HG02642 (cell line): ENCODE results near the gene WDR3.
"Not testable (repeated sequence)": the region's sequence is repeated elsewhere in the genome, so short reads cannot be mapped to it uniquely, and the experiment has no call there.

Source experiments
- ATAC-seq: cut with Tn5 transposase; IDR thresholded peaks from one replicate; pipeline ENCODE4 v1.9.1; 2021; ENCODE audit warnings: mild to moderate bottlenecking; ENCODE audit not compliant: unreplicated experiment, poor library complexity

WDR3 gene

GRCh38 chr1:117929343-117930172 lies at the start of gene WDR3, which contains the start of gene GDAP2:
TSS of gene WDR3 (plus strand) at chr1:117929739. CDS start at chr1:117933320, 3,581 bp downstream.
TSS of gene GDAP2 (minus strand) at chr1:117929621. CDS start at chr1:117920357, 9,264 bp downstream.
- ATAC-seq, result peak; percentile 96

GRCh38 chr1:117883616-117884015 lies 45.9 kb upstream of the WDR3 start:
- no peak for ATAC-seq

GRCh38 chr1:117886101-117886795 lies 43.3 kb upstream of the WDR3 start:
- no peak for ATAC-seq

- ATAC-seq, result no peak
Observed at GRCh38 chr1:117890452-117890851, 39.1 kb upstream of the WDR3 start.

GRCh38 chr1:117892512-117892911 lies 37.0 kb upstream of the WDR3 start:
- ATAC-seq, result no peak

- no peak for ATAC-seq
Observed at GRCh38 chr1:117894078-117894477, 35.5 kb upstream of the WDR3 start.

- ATAC-seq, result peak; percentile 88
Observed at GRCh38 chr1:117895482-117896114, 33.9 kb upstream of the WDR3 start.

- ATAC-seq, result no peak
Observed at GRCh38 chr1:117897551-117897950, 32.0 kb upstream of the WDR3 start.

- no peak for ATAC-seq
Observed at GRCh38 chr1:117899801-117900200, 29.7 kb upstream of the WDR3 start.

GRCh38 chr1:117902944-117903343 lies 26.6 kb upstream of the WDR3 start:
- ATAC-seq, result no peak

- no peak for ATAC-seq
Observed at GRCh38 chr1:117904485-117904884, 25.1 kb upstream of the WDR3 start.

- no peak for ATAC-seq
Observed at GRCh38 chr1:117905019-117905418, 24.5 kb upstream of the WDR3 start.

GRCh38 chr1:117911051-117911450 lies 18.5 kb upstream of the WDR3 start:
- no peak for ATAC-seq

GRCh38 chr1:117919376-117919775 lies 10.2 kb upstream of the WDR3 start:
- no peak for ATAC-seq

GRCh38 chr1:117921991-117922390 lies 7.5 kb upstream of the WDR3 start:
- no peak for ATAC-seq

GRCh38 chr1:117922717-117923116 lies 6.8 kb upstream of the WDR3 start:
- ATAC-seq, result not testable (repeated sequence)

- no peak for ATAC-seq
Observed at GRCh38 chr1:117925981-117926380, 3.6 kb upstream of the WDR3 start.

GRCh38 chr1:117928881-117929342 lies 627 bp upstream of the WDR3 start:
- ATAC-seq, result peak; percentile 43

GRCh38 chr1:117930173-117930447 lies 571 bp downstream of the WDR3 start:
- ATAC-seq, result no peak

- ATAC-seq, result no peak
Observed at GRCh38 chr1:117930484-117930883, 945 bp downstream of the WDR3 start.

- ATAC-seq, result no peak
Observed at GRCh38 chr1:117932576-117932975, 3.0 kb downstream of the WDR3 start.
